ENCODE data around the gene SEZ6L2. TPM values are rescaled to one million over a fixed set of nuclear protein-coding genes. Genes with fewer than 3 reads are reported as not detected.
A peak's percentile ranks its signal among the peaks of the same experiment; 100 is the strongest.

The SEZ6L2 gene
- total and polyA plus RNA-seq, 2 of the 13 experiments (the other 11 are each of a cell fraction or from before 2014, with no cell fraction given) = 14.9 to 16.9 TPM

DNA sequence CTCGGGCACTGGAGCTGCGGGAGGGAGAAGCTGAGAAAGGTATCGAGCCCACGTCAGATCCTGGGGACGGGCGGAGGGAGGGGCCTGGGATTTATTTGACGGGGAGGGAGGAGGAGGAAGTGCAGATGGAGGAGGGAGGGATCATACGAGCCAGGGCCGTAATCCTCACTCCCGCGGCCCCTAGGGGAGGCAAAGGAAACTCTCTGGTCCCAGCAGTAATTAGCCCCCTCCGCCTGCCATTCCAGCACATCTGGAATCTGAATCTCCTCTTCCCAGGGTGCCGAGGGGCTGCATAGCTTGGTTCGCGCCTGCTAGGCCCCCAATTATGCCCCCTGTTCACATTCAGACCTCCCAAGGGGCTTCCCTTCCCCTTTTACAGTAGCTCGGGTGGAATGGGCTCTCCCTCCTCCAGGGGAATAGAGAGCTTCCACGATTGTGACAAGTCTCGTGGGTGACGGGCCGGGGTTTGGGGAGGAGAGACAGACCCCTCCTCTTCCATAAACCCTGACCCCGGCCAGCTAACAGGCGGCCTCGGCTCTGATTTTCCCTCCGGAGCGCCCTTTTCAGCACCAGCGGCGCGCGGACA, at the start of gene SEZ6L2 (continued):
- TF ChIP-seq ZNF142 (CRISPR knock-in tag; IDR thresholded peaks at IDR 0.05) (no peak), PCBP2 (optimal IDR thresholded peaks at IDR 0.05; ENCODE audit: low read depth, low read length, poor library complexity, severe bottlenecking) (no peak), GTF2F1 (IDR thresholded peaks at IDR 0.05; ENCODE audit: low read length) (no peak), ZNF296 (CRISPR knock-in tag; conservative IDR thresholded peaks at IDR 0.05) (peak; percentile 69), HMGXB4 (CRISPR knock-in tag; IDR thresholded peaks at IDR 0.05; ENCODE audit: borderline replicate concordance in 1 of 2, low read depth in 1 of 2) (peak in 1 of 2 experiments; percentile 30; a peak in 2 of 4 replicates), THYN1 (CRISPR knock-in tag; IDR thresholded peaks at IDR 0.05; ENCODE audit: borderline replicate concordance, low read depth) (no peak), DNMT3B (CRISPR knock-in tag; conservative IDR thresholded peaks at IDR 0.05) (no peak), ZNF615 (CRISPR knock-in tag; IDR thresholded peaks at IDR 0.05; ENCODE audit: borderline replicate concordance) (no peak), MAFF (IDR thresholded peaks at IDR 0.05; ENCODE audit: low read depth, low read length) (no peak), ZKSCAN5 (CRISPR knock-in tag; IDR thresholded peaks at IDR 0.05) (no peak), BRD4 (CRISPR knock-in tag; IDR thresholded peaks at IDR 0.05) (no peak), ETV5 (CRISPR knock-in tag; IDR thresholded peaks at IDR 0.05; ENCODE audit: borderline replicate concordance) (peak; percentile 21; the same call in 1 of the 2 replicates)
- TF ChIP-seq, protein P1, sequence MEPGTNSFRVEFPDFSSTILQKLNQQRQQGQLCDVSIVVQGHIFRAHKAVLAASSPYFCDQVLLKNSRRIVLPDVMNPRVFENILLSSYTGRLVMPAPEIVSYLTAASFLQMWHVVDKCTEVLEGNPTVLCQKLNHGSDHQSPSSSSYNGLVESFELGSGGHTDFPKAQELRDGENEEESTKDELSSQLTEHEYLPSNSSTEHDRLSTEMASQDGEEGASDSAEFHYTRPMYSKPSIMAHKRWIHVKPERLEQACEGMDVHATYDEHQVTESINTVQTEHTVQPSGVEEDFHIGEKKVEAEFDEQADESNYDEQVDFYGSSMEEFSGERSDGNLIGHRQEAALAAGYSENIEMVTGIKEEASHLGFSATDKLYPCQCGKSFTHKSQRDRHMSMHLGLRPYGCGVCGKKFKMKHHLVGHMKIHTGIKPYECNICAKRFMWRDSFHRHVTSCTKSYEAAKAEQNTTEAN (CRISPR knock-in tag; conservative IDR thresholded peaks at IDR 0.05) = no peak; the same call in 1 of the 2 replicates
- TF ChIP-seq, protein P2, sequence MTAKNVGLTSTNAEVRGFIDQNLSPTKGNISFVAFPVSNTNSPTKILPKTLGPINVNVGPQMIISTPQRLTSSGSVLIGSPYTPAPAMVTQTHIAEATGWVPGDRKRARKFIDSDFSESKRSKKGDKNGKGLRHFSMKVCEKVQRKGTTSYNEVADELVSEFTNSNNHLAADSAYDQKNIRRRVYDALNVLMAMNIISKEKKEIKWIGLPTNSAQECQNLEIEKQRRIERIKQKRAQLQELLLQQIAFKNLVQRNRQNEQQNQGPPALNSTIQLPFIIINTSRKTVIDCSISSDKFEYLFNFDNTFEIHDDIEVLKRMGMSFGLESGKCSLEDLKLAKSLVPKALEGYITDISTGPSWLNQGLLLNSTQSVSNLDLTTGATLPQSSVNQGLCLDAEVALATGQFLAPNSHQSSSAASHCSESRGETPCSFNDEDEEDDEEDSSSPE (CRISPR knock-in tag; IDR thresholded peaks at IDR 0.05) = peak; percentile 47; the same call in 1 of the 2 replicates
- TF ChIP-seq, protein P3, sequence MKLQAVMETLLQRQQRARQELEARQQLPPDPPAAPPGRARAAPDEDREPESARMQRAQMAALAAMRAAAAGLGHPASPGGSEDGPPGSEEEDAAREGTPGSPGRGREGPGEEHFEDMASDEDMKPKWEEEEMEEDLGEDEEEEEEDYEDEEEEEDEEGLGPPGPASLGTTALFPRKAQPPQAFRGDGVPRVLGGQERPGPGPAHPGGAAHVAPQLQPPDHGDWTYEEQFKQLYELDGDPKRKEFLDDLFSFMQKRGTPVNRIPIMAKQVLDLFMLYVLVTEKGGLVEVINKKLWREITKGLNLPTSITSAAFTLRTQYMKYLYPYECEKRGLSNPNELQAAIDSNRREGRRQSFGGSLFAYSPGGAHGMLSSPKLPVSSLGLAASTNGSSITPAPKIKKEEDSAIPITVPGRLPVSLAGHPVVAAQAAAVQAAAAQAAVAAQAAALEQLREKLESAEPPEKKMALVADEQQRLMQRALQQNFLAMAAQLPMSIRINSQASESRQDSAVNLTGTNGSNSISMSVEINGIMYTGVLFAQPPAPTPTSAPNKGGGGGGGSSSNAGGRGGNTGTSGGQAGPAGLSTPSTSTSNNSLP (IDR thresholded peaks at IDR 0.05; ENCODE audit: low read depth, low read length) = peak; percentile 55; the same call in 1 of the 2 replicates

Measured in HepG2 (cell line).